Lower lobe of right lung (tissue), 2 donors: ENCODE data around the gene CDC14C. TPM values are rescaled to one million over a fixed set of nuclear protein-coding genes. Genes with fewer than 3 reads are reported as not detected.

Experiments used
- ATAC-seq, 2 donors: fragments of 200-7000 bp; cut with Tn5 transposase; one replicate each; pipeline ENCODE4 v1.9.1; 2020 to 2022; ENCODE audit warnings: mild to moderate bottlenecking in 2 of 2, moderate library complexity in 2 of 2
- DNase-seq: peaks from one replicate; pipeline ENCODE4 v3.0.0-alpha.2; 2020
- H3K27ac ChIP-seq: fragments of 200-600 bp; one replicate; pipeline ENCODE4 v1.8.0; 2022
- H3K27me3 ChIP-seq: fragments of 200-600 bp; one replicate; pipeline ENCODE4 v1.8.0; 2022; ENCODE audit warnings: low read depth
- H3K36me3 ChIP-seq: fragments of 200-600 bp; one replicate; pipeline ENCODE4 v1.8.0; 2022; ENCODE audit warnings: mild to moderate bottlenecking
- H3K4me1 ChIP-seq: fragments of 200-600 bp; one replicate; pipeline ENCODE4 v1.8.0; 2022
- H3K4me3 ChIP-seq: fragments of 200-600 bp; one replicate; pipeline ENCODE4 v1.8.0; 2022; ENCODE audit warnings: mild to moderate bottlenecking
- H3K9me3 ChIP-seq: fragments of 200-600 bp; one replicate; pipeline ENCODE4 v1.8.0; 2022
- CTCF ChIP-seq: fragments of 200-600 bp; IDR thresholded peaks from one replicate; pipeline ENCODE4 v1.8.0; 2022; ENCODE audit warnings: antibody characterized with exemption, mild to moderate bottlenecking
- intact Hi-C: fragments of 100-400 bp; cut with DNase I; formaldehyde crosslinking; loops from one replicate; pipeline ENCODE4 v1.11.0; 2022
- total RNA-seq: library from RNA; stranded (reverse); fragmentation: NEBNext Ultra II Directional; extraction: Animal tissue kit (Norgen Biotek cat#: 25700); gene quantifications from one replicate; pipeline ENCODE4 v1.2.1, GENCODE V29; 2021
- donor health status: DM: no; HTN: yes; CAD: no; lungs with severe emphysema.

Gene CDC14C
- total RNA-seq, 1 donor from 2014 or later: not detected

GRCh38 chr7:48976850-48977249 lies 52.5 kb downstream of the CDC14C start:
- DNase-seq: no peak
- no peaks in the 10 kb centered on the region for H3K27me3 ChIP-seq
- H3K27ac ChIP-seq: no peak overlapping the region
- H3K36me3 ChIP-seq: no peaks in the 10 kb centered on the region
- ATAC-seq: peak in 1 of 2 donors; percentile 56
- H3K4me1 ChIP-seq: no peaks in the 10 kb centered on the region
- intact Hi-C loops: no loop called here
- H3K4me3 ChIP-seq: no peak overlapping the region
- TF ChIP-seq CTCF: no peak
- no peaks in the 10 kb centered on the region for H3K9me3 ChIP-seq
